IgD-negative memory B cell (primary cell): ENCODE data around the gene PMEPA1. TPM values are rescaled to one million over a fixed set of nuclear protein-coding genes. Genes with fewer than 3 reads are reported as not detected.

ENCODE experiments used
- H3K27ac Mint-ChIP-seq, 3 donors: one replicate each; pipeline ENCODE4 v1.8.0; 2020 to 2022; ENCODE audit warnings: mild to moderate bottlenecking in 3 of 3, mixed read lengths in 3 of 3, moderate library complexity in 1 of 3
- H3K27me3 Mint-ChIP-seq: one replicate; pipeline ENCODE4 v1.8.0; 2021; ENCODE audit warnings: mixed read lengths
- H3K36me3 Mint-ChIP-seq: one replicate; pipeline ENCODE4 v1.8.0; 2020; ENCODE audit warnings: mild to moderate bottlenecking, mixed read lengths
- H3K4me1 Mint-ChIP-seq, 3 donors: one replicate each; pipeline ENCODE4 v1.8.0; 2020 to 2022; ENCODE audit warnings: mixed read lengths in 3 of 3, mild to moderate bottlenecking in 1 of 3
- H3K4me3 Mint-ChIP-seq, 4 donors: one replicate each; pipeline ENCODE4 v1.8.0; 2020 to 2022; ENCODE audit warnings: mild to moderate bottlenecking in 4 of 4, mixed read lengths in 4 of 4, moderate library complexity in 3 of 4
- H3K9me3 Mint-ChIP-seq, 3 donors: one replicate each; pipeline ENCODE4 v1.8.0; 2020 to 2021; ENCODE audit warnings: mixed read lengths in 3 of 3, mild to moderate bottlenecking in 1 of 3
- polyA plus RNA-seq: library from polyadenylated mRNA; unstranded; fragments of 300-500 nt; fragmentation: Illumina TruSeq; gene quantifications from one replicate; pipeline ENCODE4 v1.2.3, GENCODE V29; 2021

Gene PMEPA1
- polyA plus RNA-seq, 1 donor from 2014 or later, result 7.0 TPM

GRCh38 chr20:57676589-57677583 is 32.9 kb downstream of the PMEPA1 start:
- H3K36me3 Mint-ChIP-seq, result no peaks in the 10 kb centered on the region
- peaks cover 48 to 59% (median 54%) of the 10 kb centered on the region in 3 donors for H3K4me1 Mint-ChIP-seq

GRCh38 chr20:57675773-57676172 is 34.0 kb downstream of the PMEPA1 start:
- H3K27me3 Mint-ChIP-seq, result peaks cover 31% of the 10 kb centered on the region
- H3K27ac Mint-ChIP-seq, result no peak overlapping the region
- peaks cover 42 to 48% (median 46%) of the 10 kb centered on the region in 3 donors for H3K4me1 Mint-ChIP-seq

More at GRCh38 chr20:57676589-57677583, 32.9 kb downstream of the PMEPA1 start:
- Mint-ChIP-seq H3K4me3 (peak overlapping the region in 2 of 4 donors; percentile 36 to 43), H3K27ac (no peak overlapping the region), H3K9me3 (peaks cover 0 to 2% (median 0%) of the 10 kb centered on the region in 3 donors), H3K27me3 (peaks cover 34% of the 10 kb centered on the region)

GRCh38 chr20:57672953-57673575 is 36.8 kb downstream of the PMEPA1 start:
- Mint-ChIP-seq H3K4me3 (no peak overlapping the region), H3K27me3 (peaks cover 24% of the 10 kb centered on the region), H3K27ac (peak overlapping the region in 2 of 3 donors; percentile 21 to 90), H3K36me3 (no peaks in the 10 kb centered on the region), H3K4me1 (peaks cover 23 to 29% (median 24%) of the 10 kb centered on the region in 3 donors), H3K9me3 (no peaks in the 10 kb centered on the region)

More at GRCh38 chr20:57675773-57676172, 34.0 kb downstream of the PMEPA1 start:
- Mint-ChIP-seq H3K4me3 (peak overlapping the region in 1 of 4 donors; percentile 78), H3K9me3 (no peaks in the 10 kb centered on the region), H3K36me3 (no peaks in the 10 kb centered on the region)

GRCh38 chr20:57672164-57672563 is 37.7 kb downstream of the PMEPA1 start:
- Mint-ChIP-seq H3K27me3 (peaks cover 19% of the 10 kb centered on the region), H3K4me3 (peak overlapping the region in 1 of 4 donors; percentile 43), H3K27ac (peak overlapping the region in 1 of 3 donors; percentile 90), H3K4me1 (peaks cover 15 to 22% (median 16%) of the 10 kb centered on the region in 3 donors), H3K9me3 (no peaks in the 10 kb centered on the region), H3K36me3 (peaks cover 1% of the 10 kb centered on the region)

GRCh38 chr20:57671662-57672061 is 38.2 kb downstream of the PMEPA1 start:
- H3K27ac Mint-ChIP-seq, result peak overlapping the region in 1 of 3 donors; percentile 90
- H3K4me3 Mint-ChIP-seq, result no peak overlapping the region
- peaks cover 16% of the 10 kb centered on the region for H3K27me3 Mint-ChIP-seq
- no peaks in the 10 kb centered on the region for H3K9me3 Mint-ChIP-seq
- H3K36me3 Mint-ChIP-seq, result peaks cover 6% of the 10 kb centered on the region
- H3K4me1 Mint-ChIP-seq, result peaks cover 10 to 17% (median 12%) of the 10 kb centered on the region in 3 donors

- peak overlapping the region in 1 of 3 donors; percentile 13 for H3K27ac Mint-ChIP-seq
- no peaks in the 10 kb centered on the region for H3K9me3 Mint-ChIP-seq
- no peak overlapping the region for H3K4me3 Mint-ChIP-seq
- H3K4me1 Mint-ChIP-seq, result peaks cover 4 to 11% (median 7%) of the 10 kb centered on the region in 3 donors
- H3K27me3 Mint-ChIP-seq, result peaks cover 13% of the 10 kb centered on the region
- H3K36me3 Mint-ChIP-seq, result peaks cover 7% of the 10 kb centered on the region
Observed at GRCh38 chr20:57671072-57671391, 38.8 kb downstream of the PMEPA1 start.

GRCh38 chr20:57670288-57671071 is 39.3 kb downstream of the PMEPA1 start:
- Mint-ChIP-seq H3K27me3 (peaks cover 13% of the 10 kb centered on the region), H3K9me3 (no peaks in the 10 kb centered on the region), H3K27ac (peak overlapping the region in 1 of 3 donors; percentile 92), H3K4me3 (no peak overlapping the region), H3K4me1 (peaks cover 4 to 11% (median 7%) of the 10 kb centered on the region in 3 donors), H3K36me3 (peaks cover 7% of the 10 kb centered on the region)

GRCh38 chr20:57669632-57670031 is 40.2 kb downstream of the PMEPA1 start:
- Mint-ChIP-seq H3K4me1 (peaks cover 4 to 11% (median 7%) of the 10 kb centered on the region in 3 donors), H3K4me3 (no peak overlapping the region), H3K9me3 (no peaks in the 10 kb centered on the region), H3K27ac (no peak overlapping the region), H3K27me3 (peaks cover 13% of the 10 kb centered on the region), H3K36me3 (peaks cover 7% of the 10 kb centered on the region)

GRCh38 chr20:57667924-57668782 is 41.7 kb downstream of the PMEPA1 start:
- Mint-ChIP-seq H3K27me3 (peaks cover 10% of the 10 kb centered on the region), H3K36me3 (peaks cover 7% of the 10 kb centered on the region), H3K4me3 (peak overlapping the region in 1 of 4 donors; percentile 58), H3K27ac (no peak overlapping the region), H3K9me3 (no peaks in the 10 kb centered on the region), H3K4me1 (peaks cover under 1 to 11% (median 2%) of the 10 kb centered on the region in 3 donors)

GRCh38 chr20:57667388-57667787 is 42.4 kb downstream of the PMEPA1 start:
- Mint-ChIP-seq H3K9me3 (no peaks in the 10 kb centered on the region), H3K36me3 (peaks cover 7% of the 10 kb centered on the region), H3K27me3 (peaks cover 8% of the 10 kb centered on the region), H3K4me1 (peaks cover 0 to 11% (median 4%) of the 10 kb centered on the region in 3 donors), H3K27ac (no peak overlapping the region), H3K4me3 (no peak overlapping the region)

- Mint-ChIP-seq H3K4me1 (peaks cover 0 to 7% (median 2%) of the 10 kb centered on the region in 3 donors), H3K36me3 (peaks cover 7% of the 10 kb centered on the region), H3K9me3 (no peaks in the 10 kb centered on the region), H3K27me3 (peaks cover 4% of the 10 kb centered on the region), H3K27ac (peak overlapping the region in 1 of 3 donors; percentile 62), H3K4me3 (no peak overlapping the region)
Observed at GRCh38 chr20:57666834-57667157, 43.0 kb downstream of the PMEPA1 start.

GRCh38 chr20:57666106-57666833 is 43.5 kb downstream of the PMEPA1 start:
- Mint-ChIP-seq H3K4me1 (peaks cover 0 to 6% (median 3%) of the 10 kb centered on the region in 3 donors), H3K27ac (peak overlapping the region in 1 of 3 donors; percentile 62), H3K4me3 (no peak overlapping the region)

GRCh38 chr20:57665589-57665971 is 44.2 kb downstream of the PMEPA1 start:
- Mint-ChIP-seq H3K4me1 (peaks cover 0 to 11% (median 3%) of the 10 kb centered on the region in 3 donors), H3K27ac (no peak overlapping the region), H3K4me3 (no peak overlapping the region), H3K36me3 (peaks cover 7% of the 10 kb centered on the region), H3K9me3 (no peaks in the 10 kb centered on the region), H3K27me3 (peaks cover 1% of the 10 kb centered on the region)

More at GRCh38 chr20:57666106-57666833, 43.5 kb downstream of the PMEPA1 start:
- Mint-ChIP-seq H3K36me3 (peaks cover 7% of the 10 kb centered on the region), H3K9me3 (no peaks in the 10 kb centered on the region), H3K27me3 (peaks cover 4% of the 10 kb centered on the region)
